Upper lobe of left lung (tissue), 4 donors: ENCODE results near the gene RRP7A.
"Not testable (repeated sequence)": the region's sequence is repeated elsewhere in the genome, so short reads cannot be mapped to it uniquely, and the experiment has no call there.

ENCODE experiments used
- EP300 ChIP-seq, 4 donors: sonication (generic); formaldehyde crosslinking; IDR thresholded peaks; one replicate each; pipeline ENCODE4 v1.5.1; 2017; ENCODE audit warnings: antibody characterized with exemption in 4 of 4, control low read depth in 2 of 4
- POLR2A ChIP-seq, 4 donors: fragments of 450-650 bp; IDR thresholded peaks; one replicate each; pipeline ENCODE4 v1.5.1; 2016 to 2017; ENCODE audit warnings: antibody characterized with exemption in 4 of 4, mild to moderate bottlenecking in 2 of 4
- POLR2AphosphoS5 ChIP-seq, 2 donors: sonication (generic); formaldehyde crosslinking; IDR thresholded peaks; one replicate each; pipeline ENCODE4 v1.5.1; 2017; ENCODE audit warnings: antibody characterized with exemption in 2 of 2
- TF ChIP-seq, protein P1 (sequence below), 6 experiments: fragments of 450-650 bp in 4 of 6; fragments of 200-600 bp in 2 of 6; sonication (generic) in 2 of 6; IDR thresholded peaks; one replicate each; pipeline ENCODE4 v1.5.1; 2016 to 2019; ENCODE audit warnings: antibody characterized with exemption in 6 of 6

DNA sequence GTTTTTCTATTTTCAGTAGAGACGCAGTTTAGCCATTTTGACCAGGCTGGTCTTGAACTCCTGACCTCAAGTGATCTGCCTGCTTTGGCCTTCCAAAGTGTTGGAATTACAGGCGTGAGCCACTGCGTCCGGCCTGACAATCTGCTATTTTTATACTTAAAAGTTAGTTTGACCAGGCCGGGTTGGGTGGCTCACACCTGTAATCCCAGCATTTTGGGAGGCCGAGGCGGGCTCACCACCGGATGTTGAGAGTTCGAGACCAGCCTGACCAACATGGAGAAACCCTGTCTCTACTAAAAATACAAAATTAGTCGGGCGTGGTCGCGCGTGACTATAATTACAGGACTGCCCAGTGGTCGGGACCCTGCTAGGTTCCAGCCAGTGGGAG, 19.8 kb downstream of the RRP7A start:
- TF ChIP-seq, protein P1, sequence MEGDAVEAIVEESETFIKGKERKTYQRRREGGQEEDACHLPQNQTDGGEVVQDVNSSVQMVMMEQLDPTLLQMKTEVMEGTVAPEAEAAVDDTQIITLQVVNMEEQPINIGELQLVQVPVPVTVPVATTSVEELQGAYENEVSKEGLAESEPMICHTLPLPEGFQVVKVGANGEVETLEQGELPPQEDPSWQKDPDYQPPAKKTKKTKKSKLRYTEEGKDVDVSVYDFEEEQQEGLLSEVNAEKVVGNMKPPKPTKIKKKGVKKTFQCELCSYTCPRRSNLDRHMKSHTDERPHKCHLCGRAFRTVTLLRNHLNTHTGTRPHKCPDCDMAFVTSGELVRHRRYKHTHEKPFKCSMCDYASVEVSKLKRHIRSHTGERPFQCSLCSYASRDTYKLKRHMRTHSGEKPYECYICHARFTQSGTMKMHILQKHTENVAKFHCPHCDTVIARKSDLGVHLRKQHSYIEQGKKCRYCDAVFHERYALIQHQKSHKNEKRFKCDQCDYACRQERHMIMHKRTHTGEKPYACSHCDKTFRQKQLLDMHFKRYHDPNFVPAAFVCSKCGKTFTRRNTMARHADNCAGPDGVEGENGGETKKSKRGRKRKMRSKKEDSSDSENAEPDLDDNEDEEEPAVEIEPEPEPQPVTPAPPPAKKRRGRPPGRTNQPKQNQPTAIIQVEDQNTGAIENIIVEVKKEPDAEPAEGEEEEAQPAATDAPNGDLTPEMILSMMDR (IDR thresholded peaks at IDR 0.05): not testable (repeated sequence)
- TF ChIP-seq POLR2A, POLR2AphosphoS5, EP300 (IDR thresholded peaks at IDR 0.05): not testable (repeated sequence)
